Measurements from ENCODE around the gene ROBO1. TPM values are rescaled to one million over a fixed set of nuclear protein-coding genes. Genes with fewer than 3 reads are reported as not detected.

Gene ROBO1
- total and polyA plus RNA-seq, 2 of the 13 experiments (the other 11 are each of a cell fraction or from before 2014, with no cell fraction given) = 52.2 to 71.0 TPM

GRCh38 chr3:79019137-79019923 is 748.5 kb downstream of the ROBO1 start (continued):
- TF ChIP-seq SIN3A (IDR thresholded peaks at IDR 0.05; ENCODE audit: borderline replicate concordance, low read depth, low read length) = no peak; the same call in 1 of the 2 replicates
- no peak for TF ChIP-seq MEF2D (CRISPR knock-in tag; IDR thresholded peaks at IDR 0.05)
- TF ChIP-seq SRY (CRISPR knock-in tag; IDR thresholded peaks at IDR 0.05) = peak; percentile 35; the same call in 1 of the 2 replicates
- TF ChIP-seq FOXP1 (IDR thresholded peaks at IDR 0.05) = no peak
- TF ChIP-seq FOXP1 (CRISPR knock-in tag; IDR thresholded peaks at IDR 0.05) = peak; percentile 5; the same call in 1 of the 2 replicates
- peak; percentile 48; the same call in 1 of the 2 replicates for TF ChIP-seq ZNF556 (CRISPR knock-in tag; IDR thresholded peaks at IDR 0.05; ENCODE audit: borderline replicate concordance)
- no peak for TF ChIP-seq ZSCAN22 (CRISPR knock-in tag; IDR thresholded peaks at IDR 0.05)
- no peak for TF ChIP-seq ATF4 (CRISPR knock-in tag; IDR thresholded peaks at IDR 0.05)
- TF ChIP-seq PRPF4 (IDR thresholded peaks at IDR 0.05; ENCODE audit: low read depth, low read length, poor library complexity, severe bottlenecking) = no peak
- TF ChIP-seq DZIP1 (CRISPR knock-in tag; IDR thresholded peaks at IDR 0.05) = no peak
- no peak for TF ChIP-seq NR2F1 (CRISPR knock-in tag; IDR thresholded peaks at IDR 0.05)
- peak; percentile 26; the same call in 1 of the 2 replicates for TF ChIP-seq GMEB1 (CRISPR knock-in tag; IDR thresholded peaks at IDR 0.05; ENCODE audit: borderline replicate concordance)
- TF ChIP-seq ZNF382 (CRISPR knock-in tag; IDR thresholded peaks at IDR 0.05; ENCODE audit: borderline replicate concordance) = no peak
- peak; percentile 77; the same call in 1 of the 2 replicates for TF ChIP-seq ZNF792 (CRISPR knock-in tag; IDR thresholded peaks at IDR 0.05)
- no peak for TF ChIP-seq ZZZ3 (CRISPR knock-in tag; IDR thresholded peaks at IDR 0.05; ENCODE audit: borderline replicate concordance)
